Inflammatory macrophage (primary cell): ENCODE data around the gene ZNF554.

ENCODE experiments used
- DNase-seq, 2 donors: peaks; one replicate each; pipeline ENCODE4 v3.0.0-alpha.2; 2020 to 2022

Gene ZNF554

DNA sequence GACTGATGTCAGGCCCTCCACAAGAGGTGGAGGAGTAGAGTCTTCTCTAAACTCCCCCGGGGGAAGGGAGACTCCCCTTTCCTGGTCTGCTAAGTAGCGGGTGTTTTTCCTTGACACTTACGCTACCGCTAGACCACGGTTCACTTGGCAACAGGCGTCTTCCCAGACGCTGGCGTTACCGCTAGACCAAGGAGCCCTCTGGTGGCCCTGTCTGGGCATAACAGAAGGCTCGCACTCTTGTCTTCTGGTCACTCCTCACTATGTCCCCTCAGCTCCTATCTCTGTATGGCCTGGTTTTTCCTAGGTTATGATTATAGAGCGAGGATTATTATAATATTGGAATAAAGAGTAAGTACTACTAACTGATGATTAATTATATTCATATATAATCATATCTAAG is 52.5 kb downstream of the ZNF554 start:
- peak in 1 of 2 donors; percentile 42 for DNase-seq

DNA sequence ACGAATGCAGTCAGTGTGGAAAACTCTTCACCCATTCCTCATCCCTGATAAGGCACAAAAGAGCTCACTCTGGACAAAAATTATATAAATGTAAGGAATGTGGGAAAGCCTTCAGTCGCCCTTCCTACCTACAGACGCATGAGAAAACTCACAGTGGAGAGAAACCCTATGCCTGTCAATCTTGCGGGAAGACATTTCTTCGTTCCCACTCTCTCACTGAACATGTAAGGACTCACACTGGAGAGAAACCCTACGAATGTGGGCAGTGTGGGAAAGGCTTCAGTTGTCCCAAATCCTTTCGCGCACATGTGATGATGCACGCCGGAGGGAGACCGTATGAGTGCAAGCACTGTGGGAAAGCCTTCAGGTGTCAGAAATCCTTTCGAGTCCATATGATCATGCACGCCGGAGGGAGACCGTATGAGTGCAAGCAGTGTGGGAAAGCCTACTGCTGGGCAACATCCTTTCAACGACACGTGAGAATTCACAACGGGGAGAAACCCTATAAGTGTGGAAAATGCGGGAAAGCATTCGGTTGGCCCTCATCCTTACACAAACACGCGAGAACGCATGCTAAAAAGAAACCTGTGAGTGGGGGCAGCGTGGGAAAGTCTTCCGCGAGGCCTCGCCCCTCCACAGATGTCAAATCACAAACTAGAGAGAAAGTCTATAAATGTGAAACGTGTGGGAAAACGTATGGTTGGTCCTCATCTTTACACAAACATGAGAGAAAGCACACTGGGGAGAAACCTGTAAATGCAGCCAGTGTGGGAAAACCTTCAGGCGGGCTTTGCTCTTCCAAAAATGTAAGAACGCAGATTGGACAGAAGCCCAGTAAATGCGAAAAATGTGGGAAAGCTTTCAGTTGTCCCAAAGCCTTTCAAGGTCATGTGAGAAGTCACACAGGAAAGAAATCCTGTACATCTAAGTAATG is 58.0 kb downstream of the ZNF554 start:
- no peak for DNase-seq

DNA sequence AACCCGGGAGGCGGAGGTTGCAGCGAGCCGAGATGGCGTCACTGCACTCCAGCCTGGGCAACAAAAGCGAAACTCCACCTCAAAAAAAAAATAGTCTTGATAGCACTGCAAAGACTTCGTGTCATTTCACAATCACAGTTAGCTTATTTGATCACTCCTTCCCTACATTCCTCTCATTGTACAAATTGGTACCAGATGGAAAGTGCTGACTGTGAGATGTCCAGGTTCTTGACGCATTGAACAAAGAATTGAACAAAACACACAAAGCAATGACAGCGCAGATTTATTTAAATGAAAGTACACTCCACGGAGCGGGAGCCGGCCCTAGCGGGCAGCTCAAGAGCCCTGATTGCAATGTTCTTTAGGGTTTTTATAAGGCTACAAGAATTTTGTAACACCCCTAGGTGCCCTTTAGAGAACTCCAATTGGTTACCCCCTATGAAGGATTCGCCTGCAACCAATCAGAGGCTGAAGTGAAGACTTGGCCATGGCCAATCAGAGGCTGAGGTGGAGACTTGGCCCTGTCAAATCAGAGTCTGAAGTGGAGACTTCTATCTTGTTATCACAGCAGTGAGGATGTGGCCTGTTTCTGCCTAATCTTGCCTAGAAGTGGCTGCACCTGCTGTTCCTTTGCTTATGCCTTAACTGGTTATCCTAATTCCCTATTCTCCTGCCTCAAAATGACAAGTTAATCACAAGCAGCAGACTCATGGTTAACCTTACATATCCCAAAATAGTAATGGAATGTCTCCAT is 64.2 kb downstream of the ZNF554 start:
- DNase-seq: no peak

DNA sequence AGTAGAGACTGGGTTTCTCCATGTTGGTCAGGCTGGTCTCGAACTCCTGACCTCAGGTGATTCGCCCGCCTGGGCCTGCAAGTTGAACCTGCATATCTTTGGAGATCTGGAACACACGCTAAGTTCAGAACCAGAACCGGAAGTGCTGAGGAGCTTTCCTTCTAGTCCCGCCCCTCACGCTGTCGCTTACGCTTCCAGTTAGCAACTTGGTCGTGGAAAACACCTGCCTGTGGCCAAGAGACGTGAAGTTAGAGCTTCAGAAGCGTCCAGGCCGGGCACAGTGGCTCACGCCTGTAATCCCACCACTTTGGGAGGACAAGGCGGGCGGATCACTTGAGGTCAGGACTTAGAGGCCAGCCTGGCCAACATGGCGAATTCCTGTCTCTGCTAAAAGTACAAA is 66.1 kb downstream of the ZNF554 start:
- no peak for DNase-seq
